OCI-LY1 (cell line): ENCODE measurements around the gene PAXIP1.
"Not testable (repeated sequence)": the region's sequence is repeated elsewhere in the genome, so short reads cannot be mapped to it uniquely, and the experiment has no call there.

Source experiments
- H2AFZ ChIP-seq: fragments of 200-600 bp; sonication (generic), shearing (Covaris generic); 2 replicates; pipeline ENCODE4 v1.6.0; 2014; ENCODE audit warnings: antibody characterized with exemption, mild to moderate bottlenecking, low read length
- H3F3A ChIP-seq: fragments of 200-600 bp; sonication (generic), shearing (Covaris generic); 2 replicates; pipeline ENCODE4 v1.6.0; 2014; ENCODE audit warnings: mild to moderate bottlenecking, antibody characterized with exemption, low read length, moderate library complexity; ENCODE audit not compliant: insufficient read depth
- H3K27ac ChIP-seq: fragments of 200-600 bp; sonication (generic); 2 replicates; pipeline ENCODE4 v1.5.1; 2014; ENCODE audit warnings: low read length, mixed run types, mild to moderate bottlenecking, low read depth; ENCODE audit not compliant: poor library complexity, severe bottlenecking
- H3K27me3 ChIP-seq: fragments of 200-600 bp; sonication (generic); 2 replicates; pipeline ENCODE4 v1.6.0; 2014; ENCODE audit warnings: antibody characterized with exemption, mild to moderate bottlenecking, low read length, moderate library complexity; ENCODE audit not compliant: insufficient read depth
- H3K36me3 ChIP-seq: fragments of 200-600 bp; sonication (generic); 2 replicates; pipeline ENCODE4 v1.6.1; 2014; ENCODE audit warnings: mild to moderate bottlenecking, antibody characterized with exemption, low read length, moderate library complexity, mixed read lengths; ENCODE audit not compliant: insufficient read depth
- H3K4me1 ChIP-seq: fragments of 200-600 bp; sonication (generic); 2 replicates; pipeline ENCODE4 v1.5.1; 2014; ENCODE audit warnings: mild to moderate bottlenecking, low read length, moderate library complexity; ENCODE audit not compliant: insufficient read depth, severe bottlenecking
- H3K4me2 ChIP-seq: fragments of 200-600 bp; sonication (generic), shearing (Covaris generic); 2 replicates; pipeline ENCODE4 v1.6.1; 2014; ENCODE audit warnings: low read length
- H3K4me3 ChIP-seq: fragments of 200-600 bp; sonication (generic); 2 replicates; pipeline ENCODE4 v1.5.1; 2014; ENCODE audit warnings: low read length, low read depth, mild to moderate bottlenecking, mixed read lengths; ENCODE audit not compliant: poor library complexity, severe bottlenecking
- H3K79me2 ChIP-seq: fragments of 200-600 bp; shearing (Covaris generic); 2 replicates; pipeline ENCODE4 v1.6.1; 2016; ENCODE audit warnings: mixed run types, low read length, mixed read lengths; ENCODE audit not compliant: insufficient read depth
- H3K9ac ChIP-seq: fragments of 200-600 bp; sonication (generic), shearing (Covaris generic); 2 replicates; pipeline ENCODE4 v1.6.1; 2014; ENCODE audit warnings: mild to moderate bottlenecking, low read length, mixed read lengths
- H3K9me2 ChIP-seq: fragments of 200-600 bp; sonication (generic), shearing (Covaris generic); 2 replicates; pipeline ENCODE4 v1.6.1; 2014; ENCODE audit warnings: low read depth, mild to moderate bottlenecking, low read length, mixed read lengths
- H3K9me3 ChIP-seq: fragments of 200-600 bp; shearing (Covaris generic); 2 replicates; pipeline ENCODE4 v1.6.1; 2014; ENCODE audit warnings: low read length, mixed read lengths
- H4K20me1 ChIP-seq: fragments of 200-600 bp; sonication (generic), shearing (Covaris generic); 2 replicates; pipeline ENCODE4 v1.6.0; 2016; ENCODE audit warnings: mild to moderate bottlenecking, low read length; ENCODE audit not compliant: insufficient read depth
- EZH2 ChIP-seq: fragments of 200-600 bp; sonication (generic), shearing (Covaris generic); IDR thresholded peaks from 2 replicates; pipeline ENCODE4 v1.8.0; 2017; ENCODE audit warnings: borderline replicate concordance, mixed run types, mild to moderate bottlenecking, antibody characterized with exemption, low read length, moderate library complexity, mixed read lengths
- TF ChIP-seq, protein P1 (sequence below): fragments of 200-600 bp; sonication (generic), shearing (Covaris generic); IDR thresholded peaks from 2 replicates; pipeline ENCODE4 v1.5.1; 2017; ENCODE audit warnings: mild to moderate bottlenecking, antibody characterized with exemption, low read length, moderate library complexity, mixed read lengths

The PAXIP1 gene

GRCh38 chr7:154928136-154929005 lies 74.6 kb downstream of the PAXIP1 start:
- Histone ChIP-seq H3F3A (no peaks in the 10 kb centered on the region), H3K79me2 (no peaks in the 10 kb centered on the region), H2AFZ (peak overlapping the region; percentile 99), H3K4me1 (peaks cover 24% of the 10 kb centered on the region), H3K9ac (peak overlapping the region; percentile 82), H3K27me3 (no peaks in the 10 kb centered on the region), H3K4me3 (peak overlapping the region; percentile 70), H3K27ac (peak overlapping the region; percentile 73), H3K9me3 (peaks cover 8% of the 10 kb centered on the region; the same call in 1 of the 2 replicates), H3K36me3 (no peaks in the 10 kb centered on the region; the same call in 1 of the 2 replicates), H3K9me2 (no peaks in the 10 kb centered on the region), H4K20me1 (no peaks in the 10 kb centered on the region), H3K4me2 (peak overlapping the region; percentile 91)
- TF ChIP-seq, protein P1, sequence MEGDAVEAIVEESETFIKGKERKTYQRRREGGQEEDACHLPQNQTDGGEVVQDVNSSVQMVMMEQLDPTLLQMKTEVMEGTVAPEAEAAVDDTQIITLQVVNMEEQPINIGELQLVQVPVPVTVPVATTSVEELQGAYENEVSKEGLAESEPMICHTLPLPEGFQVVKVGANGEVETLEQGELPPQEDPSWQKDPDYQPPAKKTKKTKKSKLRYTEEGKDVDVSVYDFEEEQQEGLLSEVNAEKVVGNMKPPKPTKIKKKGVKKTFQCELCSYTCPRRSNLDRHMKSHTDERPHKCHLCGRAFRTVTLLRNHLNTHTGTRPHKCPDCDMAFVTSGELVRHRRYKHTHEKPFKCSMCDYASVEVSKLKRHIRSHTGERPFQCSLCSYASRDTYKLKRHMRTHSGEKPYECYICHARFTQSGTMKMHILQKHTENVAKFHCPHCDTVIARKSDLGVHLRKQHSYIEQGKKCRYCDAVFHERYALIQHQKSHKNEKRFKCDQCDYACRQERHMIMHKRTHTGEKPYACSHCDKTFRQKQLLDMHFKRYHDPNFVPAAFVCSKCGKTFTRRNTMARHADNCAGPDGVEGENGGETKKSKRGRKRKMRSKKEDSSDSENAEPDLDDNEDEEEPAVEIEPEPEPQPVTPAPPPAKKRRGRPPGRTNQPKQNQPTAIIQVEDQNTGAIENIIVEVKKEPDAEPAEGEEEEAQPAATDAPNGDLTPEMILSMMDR = no peak
- TF ChIP-seq EZH2 = no peak

DNA sequence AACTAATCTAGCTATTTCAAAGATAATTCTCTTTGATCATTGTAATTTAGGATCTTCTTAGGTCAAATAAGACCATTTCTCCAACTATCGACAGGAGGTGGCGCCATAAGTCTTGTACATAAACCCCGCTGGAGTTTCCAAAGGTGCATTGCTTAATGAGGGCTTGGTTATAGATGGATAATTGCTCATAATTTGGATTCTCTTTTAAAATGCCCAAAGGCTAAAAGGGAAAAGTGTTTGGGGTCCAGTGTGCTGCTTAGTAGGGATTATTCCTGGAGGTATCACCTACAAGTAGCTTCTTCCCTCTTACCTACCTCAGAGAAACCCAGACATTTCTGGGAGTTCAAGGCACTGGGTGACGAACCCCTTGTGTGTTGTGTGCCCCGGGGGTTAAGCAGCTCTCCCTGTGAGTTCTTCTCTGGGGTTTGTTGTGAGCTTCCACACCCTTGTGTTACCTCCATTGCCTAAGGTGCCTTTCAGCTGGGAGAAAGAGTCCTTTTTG lies 75.2 kb downstream of the PAXIP1 start:
- no peaks in the 10 kb centered on the region; the same call in 1 of the 2 replicates for H3K36me3 ChIP-seq
- peak overlapping the region; percentile 70 for H3K4me3 ChIP-seq
- peak overlapping the region; percentile 82 for H3K9ac ChIP-seq

GRCh38 chr7:154922472-154922871 lies 80.5 kb downstream of the PAXIP1 start:
- not testable (repeated sequence) for H3K4me2 ChIP-seq, H3K9me3 ChIP-seq, H3K9me2 ChIP-seq, H3F3A ChIP-seq, H3K4me3 ChIP-seq, H3K79me2 ChIP-seq, H4K20me1 ChIP-seq, H2AFZ ChIP-seq, H3K4me1 ChIP-seq, H3K36me3 ChIP-seq, H3K27ac ChIP-seq, H3K9ac ChIP-seq
- H3K27me3 ChIP-seq = peaks cover 19% of the 10 kb centered on the region; the same call in 1 of the 2 replicates

More for the DNA sequence above, 75.2 kb downstream of the PAXIP1 start:
- H3K27ac ChIP-seq = peak overlapping the region; percentile 73
- H4K20me1 ChIP-seq = no peaks in the 10 kb centered on the region
- H3K9me2 ChIP-seq = no peaks in the 10 kb centered on the region
- no peaks in the 10 kb centered on the region for H3F3A ChIP-seq
- H3K9me3 ChIP-seq = peaks cover 1% of the 10 kb centered on the region; the same call in 1 of the 2 replicates
- H3K4me1 ChIP-seq = peaks cover 24% of the 10 kb centered on the region
- H3K4me2 ChIP-seq = peak overlapping the region; percentile 91
- no peak for TF ChIP-seq EZH2
- TF ChIP-seq, protein P1 = peak; percentile 90
- H3K27me3 ChIP-seq = no peaks in the 10 kb centered on the region
- H3K79me2 ChIP-seq = no peaks in the 10 kb centered on the region
- peak overlapping the region; percentile 99 for H2AFZ ChIP-seq
